GM21528 (cell line): ENCODE results near the gene NAGK.
"Not testable (repeated sequence)": the region's sequence is repeated elsewhere in the genome, so short reads cannot be mapped to it uniquely, and the experiment has no call there.

Experiments used
- ATAC-seq: cut with Tn5 transposase; IDR thresholded peaks from one replicate; pipeline ENCODE4 v1.9.1; 2021; ENCODE audit warnings: mild to moderate bottlenecking, moderate library complexity; ENCODE audit not compliant: unreplicated experiment, low FRiP score

Gene NAGK

DNA sequence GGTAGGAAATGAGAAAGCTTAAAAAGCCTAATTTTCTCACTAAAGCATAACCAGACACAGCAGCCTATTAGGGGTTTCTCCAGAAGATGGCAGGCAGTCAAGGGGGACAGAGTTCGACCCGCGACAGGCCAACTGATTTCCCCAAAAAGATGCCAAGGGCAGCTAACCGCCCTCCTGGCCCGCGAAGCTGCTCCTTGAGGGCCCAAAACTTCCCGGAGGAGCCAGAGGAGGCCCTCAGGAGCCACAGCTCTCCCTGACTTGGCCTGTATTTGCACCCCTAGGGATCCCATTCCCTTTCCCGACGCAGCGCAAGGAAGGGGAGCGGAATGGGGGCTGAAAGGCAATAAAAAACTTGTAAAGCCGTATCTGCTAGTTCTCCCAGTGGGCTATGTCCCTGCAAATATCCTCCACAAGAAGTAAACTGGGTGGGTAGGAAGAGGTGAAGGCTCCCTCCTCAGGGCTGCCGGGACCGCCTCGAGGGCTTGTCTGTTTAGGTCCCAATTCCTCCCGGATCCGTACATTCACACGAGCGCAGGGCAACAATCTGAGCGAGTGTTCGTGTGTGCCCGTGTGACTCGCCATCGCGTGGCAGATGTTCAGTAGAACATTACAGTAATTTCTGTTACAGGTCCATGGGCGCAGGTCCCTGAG lies 756 bp upstream of the NAGK start:
- peak; percentile 5 for ATAC-seq

DNA sequence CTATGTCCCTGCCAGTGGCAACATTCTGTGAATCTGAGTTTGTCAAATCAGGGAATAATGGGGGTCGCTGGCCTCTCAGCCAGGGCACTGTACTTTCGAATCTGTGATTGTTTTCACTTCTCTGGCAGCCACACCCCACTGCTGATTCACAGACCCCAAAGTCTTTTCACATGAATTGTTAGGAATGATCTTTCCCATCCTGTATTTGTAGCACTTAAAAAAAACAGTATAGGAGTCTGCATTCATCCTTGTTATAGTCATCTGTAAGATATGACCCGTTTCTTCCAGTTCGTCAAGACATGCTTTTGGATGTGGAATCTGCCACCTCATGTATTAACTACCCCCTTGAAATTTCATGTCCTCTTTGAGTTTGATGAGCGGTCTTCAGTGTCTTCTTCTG lies 928 bp downstream of the NAGK start:
- ATAC-seq: no peak

DNA sequence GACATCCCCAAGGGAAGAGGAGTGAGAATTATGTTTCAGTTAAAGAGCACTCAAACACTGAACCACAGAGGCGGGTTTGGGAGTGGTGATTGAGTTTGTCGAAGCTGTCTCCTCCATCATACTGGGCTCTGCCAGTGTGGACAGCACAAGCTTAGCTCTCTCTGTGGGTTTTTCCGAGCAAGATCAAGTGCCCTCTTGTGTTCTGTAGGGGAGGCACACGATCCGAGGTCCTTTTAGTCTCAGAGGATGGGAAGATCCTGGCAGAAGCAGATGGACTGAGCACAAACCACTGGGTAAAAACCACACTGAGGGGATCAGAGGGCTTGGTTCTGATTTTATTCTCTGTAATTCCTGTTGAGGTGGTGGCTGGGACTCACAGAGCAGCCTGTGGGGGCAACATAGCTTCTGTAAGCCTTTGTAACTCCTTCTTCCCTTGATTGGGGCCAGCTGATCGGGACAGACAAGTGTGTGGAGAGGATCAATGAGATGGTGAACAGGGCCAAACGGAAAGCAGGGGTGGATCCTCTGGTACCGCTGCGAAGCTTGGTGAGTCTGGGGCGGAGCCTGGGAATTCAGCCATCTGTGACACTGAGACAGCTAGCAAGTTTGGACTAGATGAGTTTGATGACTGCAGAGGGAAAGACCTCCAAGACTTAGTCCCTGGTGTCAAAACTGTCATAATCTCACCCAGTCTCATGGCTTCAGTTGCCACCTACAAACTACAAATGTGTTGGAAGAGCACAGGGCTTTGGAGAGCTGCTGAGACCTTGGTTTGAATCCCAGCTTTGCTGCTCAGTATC lies 2.0 kb downstream of the NAGK start:
- ATAC-seq: no peak

DNA sequence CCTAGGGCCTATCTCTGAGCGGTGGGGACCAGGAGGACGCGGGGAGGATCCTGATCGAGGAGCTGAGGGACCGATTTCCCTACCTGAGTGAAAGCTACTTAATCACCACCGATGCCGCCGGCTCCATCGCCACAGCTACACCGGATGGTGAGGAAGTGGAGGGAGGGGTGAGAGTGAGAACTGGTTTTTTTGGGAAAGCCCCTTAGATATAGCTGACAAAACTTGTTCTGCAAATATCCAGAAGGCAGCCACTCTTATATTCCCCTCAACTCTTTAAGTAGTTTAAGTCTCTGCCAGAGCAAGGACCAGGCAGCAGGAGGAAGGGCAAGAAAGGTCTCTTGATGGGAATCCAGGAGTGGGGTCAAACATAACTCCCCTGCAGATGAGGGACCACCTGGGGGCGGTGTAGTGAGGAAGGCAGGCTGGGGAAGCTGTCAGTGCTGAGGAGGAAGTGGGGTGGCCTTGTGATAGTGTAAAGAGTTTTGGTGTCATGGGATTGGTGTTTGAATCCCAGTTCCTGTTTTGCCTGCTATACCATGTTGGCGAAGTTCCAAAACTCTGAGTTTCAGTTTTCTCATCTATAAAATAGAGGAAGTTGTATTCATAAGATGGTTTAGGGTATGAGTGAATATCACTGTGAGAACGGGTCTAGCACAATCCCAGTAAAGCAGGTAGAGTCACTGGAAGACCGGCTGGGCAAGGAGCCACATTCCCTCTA lies 3.4 kb downstream of the NAGK start:
- peak; percentile 31 for ATAC-seq

DNA sequence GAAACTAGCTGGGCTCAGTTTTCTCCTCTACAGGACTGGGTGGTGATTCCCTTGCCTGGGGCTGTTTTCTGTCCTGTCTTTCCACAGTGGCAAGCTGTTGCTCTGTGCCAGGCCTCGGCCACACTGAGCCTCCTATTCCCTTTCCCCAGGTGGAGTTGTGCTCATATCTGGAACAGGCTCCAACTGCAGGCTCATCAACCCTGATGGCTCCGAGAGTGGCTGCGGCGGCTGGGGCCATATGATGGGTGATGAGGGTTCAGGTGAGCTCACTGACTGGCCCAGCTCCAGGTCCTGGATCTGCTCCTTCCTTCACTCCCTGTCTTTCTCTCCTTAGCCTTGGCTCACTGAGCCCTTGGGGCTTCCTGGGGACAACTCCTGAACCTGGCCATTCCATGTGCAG lies 4.0 kb downstream of the NAGK start:
- ATAC-seq: no peak

DNA sequence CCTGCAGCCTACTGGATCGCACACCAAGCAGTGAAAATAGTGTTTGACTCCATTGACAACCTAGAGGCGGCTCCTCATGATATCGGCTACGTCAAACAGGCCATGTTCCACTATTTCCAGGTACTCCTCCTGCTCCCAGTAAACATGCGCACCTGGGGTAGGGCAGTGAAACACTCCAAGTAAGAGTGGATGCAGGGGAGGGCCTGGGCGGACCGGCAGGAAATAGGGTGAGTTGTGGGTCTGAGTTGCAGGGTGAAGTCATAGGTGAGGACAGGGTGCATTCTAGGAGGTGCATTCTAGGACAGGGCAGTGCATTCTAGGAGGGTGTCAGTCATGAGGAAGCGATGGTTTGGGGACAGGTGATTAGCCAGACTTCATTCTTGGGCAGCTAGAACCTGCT lies 5.0 kb downstream of the NAGK start:
- ATAC-seq: no peak

DNA sequence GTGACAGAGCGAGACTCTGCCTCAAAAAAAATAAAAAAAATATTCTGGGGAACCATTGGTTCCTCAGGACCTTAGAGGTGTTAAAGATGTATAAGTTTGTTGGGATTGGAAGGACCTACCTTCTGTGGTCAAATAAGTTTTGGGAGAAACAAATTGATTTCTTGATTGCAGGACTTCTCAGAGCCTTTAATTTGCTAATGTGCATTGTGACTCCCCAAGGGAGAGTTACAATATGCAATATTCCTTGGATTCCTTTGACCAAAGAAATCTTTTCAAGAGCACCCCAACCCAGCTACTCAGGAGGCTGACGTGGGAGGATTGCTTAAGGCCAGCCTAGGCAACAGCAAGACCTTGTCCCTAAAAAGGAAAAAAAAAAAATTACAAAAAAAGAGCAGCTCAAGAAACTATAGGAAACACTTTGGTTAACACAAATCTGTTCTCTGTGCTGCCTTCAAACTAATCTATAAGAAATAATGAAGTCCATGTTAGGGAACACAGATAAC lies 6.5 kb downstream of the NAGK start:
- no peak for ATAC-seq

DNA sequence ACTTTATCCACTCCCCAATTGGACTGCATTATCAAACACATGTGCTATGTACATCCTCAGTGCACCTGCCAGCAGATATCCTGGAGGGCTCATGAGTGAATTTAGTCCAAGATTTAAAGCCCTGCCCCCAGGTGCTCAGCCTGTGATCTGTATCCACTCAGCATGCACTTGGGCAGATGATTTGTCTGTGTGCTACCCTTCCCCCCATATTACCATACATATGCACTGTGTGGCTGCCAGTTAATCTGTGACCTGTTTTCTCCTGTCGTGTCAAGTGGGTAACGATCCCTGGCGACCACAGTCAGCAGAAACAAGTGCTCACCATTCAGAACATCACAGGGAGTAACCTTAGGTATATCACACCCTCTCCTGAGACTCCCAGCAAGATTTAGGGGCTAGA lies 10.2 kb downstream of the NAGK start:
- ATAC-seq: no peak

DNA sequence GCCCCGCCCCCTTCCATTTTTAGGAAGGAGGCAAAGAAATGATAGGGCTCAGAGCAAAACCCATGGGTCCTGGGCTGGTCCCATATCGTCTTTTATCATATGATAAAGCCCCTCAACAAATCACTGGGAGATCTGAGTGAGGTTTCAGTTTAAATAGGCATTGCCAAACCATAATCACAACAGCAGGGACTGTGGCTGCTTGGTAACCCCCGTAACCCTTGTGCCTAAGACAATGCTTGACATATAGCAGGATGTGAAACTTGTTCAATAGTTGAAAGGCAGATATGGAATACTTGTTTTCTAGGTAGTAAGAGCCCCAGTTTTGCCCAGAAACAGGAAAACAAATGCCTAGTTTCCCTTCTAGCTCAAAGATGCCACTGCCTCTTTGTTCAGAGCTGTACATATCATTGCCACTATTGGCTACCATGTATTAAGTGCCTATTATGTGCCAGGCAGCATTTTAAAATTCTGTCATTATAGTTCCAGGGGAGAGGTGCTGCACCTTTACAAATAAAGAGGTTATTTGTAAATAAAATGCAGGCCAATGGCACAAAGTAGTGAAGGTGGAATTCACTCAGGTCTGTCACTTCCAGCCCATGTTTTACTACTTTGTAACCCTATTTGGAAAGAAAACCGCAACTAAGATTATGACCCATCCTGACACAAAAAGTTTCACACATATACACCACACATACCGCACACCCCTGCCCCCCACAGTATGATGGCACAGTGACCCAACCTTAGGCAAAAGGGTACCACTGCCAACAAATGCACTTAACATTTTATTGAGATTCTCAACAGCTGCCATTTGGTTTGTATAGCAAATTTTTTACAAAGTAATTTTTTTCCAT lies 14.2 kb downstream of the NAGK start:
- no peak for ATAC-seq

DNA sequence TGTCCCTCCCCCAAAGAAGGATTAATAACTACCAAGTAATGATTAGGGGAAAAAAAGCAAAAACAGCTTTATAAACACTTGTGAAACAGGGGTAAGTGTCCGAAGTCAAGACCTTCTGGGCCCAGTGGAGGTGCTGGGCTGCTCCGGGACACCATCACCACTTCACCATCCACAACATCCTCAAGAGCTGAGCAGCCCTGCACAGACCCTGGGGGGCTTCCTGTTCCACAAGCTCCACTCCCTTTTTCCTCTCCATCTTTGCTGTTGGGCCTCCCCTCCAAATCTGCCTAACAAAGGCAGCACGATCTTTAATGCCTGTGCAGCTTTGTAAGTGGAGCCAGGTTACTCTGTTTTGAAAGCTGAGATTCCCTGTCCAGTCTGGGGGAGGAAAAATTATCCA lies 14.8 kb downstream of the NAGK start:
- not testable (repeated sequence) for ATAC-seq

DNA sequence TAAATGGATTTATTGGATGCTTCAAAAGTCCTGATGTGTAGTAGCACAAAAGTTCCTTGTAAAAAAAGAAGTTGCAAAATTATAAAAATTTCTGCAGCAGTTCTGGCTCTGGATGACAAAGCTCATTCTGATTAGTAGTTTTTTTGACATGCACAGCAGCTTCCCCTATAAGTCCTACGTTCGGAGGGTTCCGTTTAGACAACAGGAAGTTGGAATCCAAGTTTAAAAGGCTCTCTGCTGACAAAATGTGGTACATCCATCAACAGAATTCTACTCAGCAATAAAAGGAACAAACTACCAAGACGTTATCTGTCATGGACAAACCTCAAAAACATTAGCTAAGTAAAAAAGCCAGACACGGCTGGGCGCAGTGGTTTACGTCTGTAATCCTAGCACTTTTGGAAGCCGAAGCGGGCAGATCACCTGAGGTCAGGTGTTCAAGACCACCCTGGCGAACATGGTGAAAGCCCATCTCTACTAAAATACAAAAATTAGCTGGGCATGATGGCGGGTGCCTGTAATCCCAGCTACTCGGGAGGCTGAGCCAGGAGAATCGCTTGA lies 15.4 kb downstream of the NAGK start:
- ATAC-seq: not testable (repeated sequence)

DNA sequence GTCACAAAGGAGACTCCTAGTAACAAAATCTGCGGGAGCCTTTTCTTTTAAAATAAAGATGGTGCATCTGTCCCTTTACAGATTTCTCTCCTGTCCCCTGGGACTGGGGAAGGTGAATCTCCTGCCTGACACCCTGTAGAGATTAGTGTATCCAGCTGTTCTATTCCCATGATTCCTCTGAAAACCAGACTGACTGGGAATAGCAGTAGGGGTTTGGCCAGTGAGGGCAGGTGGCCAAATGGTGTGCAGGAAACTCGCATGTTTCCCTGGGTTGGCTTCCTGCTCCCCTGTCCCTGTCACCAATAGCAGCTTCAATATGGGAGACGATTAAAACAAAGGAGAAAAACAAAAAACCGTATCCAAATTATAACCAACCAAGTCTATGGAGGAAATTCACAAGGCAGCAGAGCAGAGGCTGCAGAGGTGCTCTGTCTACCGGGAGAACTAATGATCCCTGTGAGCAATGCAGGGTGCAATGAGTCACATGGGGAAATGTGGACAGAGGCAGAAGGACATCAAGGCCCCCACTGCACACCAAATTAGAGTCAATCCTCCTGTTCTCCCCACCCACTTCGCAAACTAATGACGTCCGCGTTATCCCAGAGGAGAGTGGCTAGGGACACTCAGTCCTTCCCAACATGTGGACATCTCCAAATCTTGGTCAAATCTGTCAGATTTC lies 17.0 kb downstream of the NAGK start:
- ATAC-seq: not testable (repeated sequence)

DNA sequence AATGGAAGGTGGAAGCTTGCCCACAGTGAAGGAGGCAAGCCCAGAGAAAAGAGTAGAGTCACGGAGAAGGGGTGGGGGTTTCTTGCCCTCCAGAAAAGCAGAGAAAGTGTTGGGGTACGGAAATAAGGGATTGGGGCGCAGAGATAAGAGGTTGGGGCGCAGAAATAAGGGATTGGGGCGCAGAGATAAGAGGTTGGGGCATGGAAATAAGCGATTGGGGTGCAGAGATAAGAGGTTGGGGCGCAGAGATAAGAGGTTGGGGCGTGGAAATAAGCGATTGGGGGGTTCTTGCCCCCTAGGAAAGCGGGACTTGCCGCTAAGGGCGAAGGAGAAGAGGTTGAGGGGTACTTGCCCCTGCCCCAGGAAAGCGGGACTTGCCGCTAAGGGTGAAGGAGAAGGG lies 21.0 kb downstream of the NAGK start:
- not testable (repeated sequence) for ATAC-seq

DNA sequence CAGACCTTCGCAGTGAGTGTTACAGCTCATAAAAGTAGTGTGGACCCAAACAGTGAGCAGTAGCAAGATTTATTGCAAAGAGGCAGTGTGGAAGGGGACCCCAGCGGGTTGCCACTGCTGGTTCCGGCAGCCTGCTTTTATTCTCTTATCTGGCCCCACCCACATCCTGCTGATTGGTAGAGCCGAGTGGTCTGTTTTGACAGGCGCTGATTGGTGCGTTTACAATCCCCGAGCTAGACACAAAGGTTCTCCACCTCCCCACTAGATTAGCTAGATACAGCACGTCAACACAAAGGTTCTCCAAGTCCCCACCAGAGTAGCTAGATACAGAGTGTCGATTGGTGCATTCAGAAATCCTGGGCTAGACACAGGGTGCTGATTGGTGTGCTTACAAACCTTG lies 23.4 kb downstream of the NAGK start:
- not testable (repeated sequence) for ATAC-seq

DNA sequence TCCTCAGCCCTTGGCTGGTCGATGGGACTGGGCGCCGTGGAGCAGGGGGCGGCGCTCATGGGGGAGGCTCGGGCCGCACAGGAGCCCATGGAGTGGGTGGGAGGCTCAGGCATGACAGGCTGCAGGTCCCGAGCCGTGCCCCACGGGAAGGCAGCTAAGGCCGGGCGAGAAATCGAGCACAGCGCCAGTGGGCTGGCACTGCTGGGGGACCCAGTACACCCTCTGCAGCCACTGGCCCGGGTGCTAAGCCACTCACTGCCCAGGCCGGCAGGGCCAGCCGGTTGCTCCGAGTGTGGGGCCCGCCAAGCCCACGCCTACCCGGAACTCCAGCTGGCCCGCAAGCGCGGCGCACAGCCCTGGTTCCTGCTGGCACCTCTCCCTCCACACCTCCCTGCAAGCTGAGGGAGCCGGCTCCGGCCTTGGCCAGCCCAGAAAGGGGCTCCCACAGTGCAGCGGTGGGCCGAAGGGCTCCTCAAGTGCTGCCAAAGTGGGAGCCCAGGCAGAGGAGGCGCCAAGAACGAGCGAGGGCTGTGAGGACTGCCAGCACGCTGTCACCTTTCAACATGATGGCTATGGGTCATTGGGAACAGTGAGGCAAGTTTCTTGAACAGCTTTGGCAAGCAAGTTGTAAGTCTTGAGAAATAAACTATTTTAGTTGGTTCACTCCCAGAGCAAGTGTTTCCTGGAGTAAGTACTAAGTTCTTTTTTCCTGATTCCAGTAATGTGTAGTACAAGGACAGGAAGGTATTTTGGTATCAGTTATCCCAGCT lies 24.2 kb downstream of the NAGK start:
- ATAC-seq: not testable (repeated sequence)

DNA sequence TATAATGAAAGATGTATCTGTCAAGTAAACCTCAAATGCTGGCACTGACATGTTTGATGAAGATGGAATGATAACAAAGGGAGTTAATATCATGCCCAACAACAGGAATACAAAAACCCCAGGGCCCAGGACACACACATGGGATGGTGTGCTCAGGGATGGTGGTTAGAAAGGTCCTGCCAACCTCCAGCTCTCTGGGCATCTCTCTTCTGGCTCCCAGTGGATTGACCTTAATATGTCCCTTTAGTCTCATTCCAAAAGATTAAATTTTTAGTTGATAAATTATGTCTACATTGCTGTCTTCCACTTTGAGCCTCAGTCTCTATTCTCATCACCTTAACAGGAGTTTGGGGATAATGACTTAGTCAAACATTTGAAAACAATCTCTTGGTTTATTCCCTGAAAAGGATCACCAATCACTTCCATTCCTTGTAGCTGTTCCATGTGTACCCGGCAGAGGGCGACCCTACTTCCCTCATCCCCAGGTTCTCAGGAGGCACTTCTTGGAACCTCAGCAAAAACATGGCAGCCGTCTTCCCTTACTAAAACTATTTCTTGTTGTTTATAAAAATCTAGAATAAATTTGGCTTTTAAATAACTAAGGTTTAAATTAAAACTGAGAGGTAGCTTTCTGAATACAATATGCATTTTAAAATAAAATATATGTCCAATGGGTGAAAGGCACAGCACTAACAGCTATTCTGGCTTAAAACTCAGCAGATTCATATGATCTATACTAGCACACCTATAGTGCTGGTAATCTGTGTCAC lies 31.9 kb downstream of the NAGK start:
- no peak for ATAC-seq

DNA sequence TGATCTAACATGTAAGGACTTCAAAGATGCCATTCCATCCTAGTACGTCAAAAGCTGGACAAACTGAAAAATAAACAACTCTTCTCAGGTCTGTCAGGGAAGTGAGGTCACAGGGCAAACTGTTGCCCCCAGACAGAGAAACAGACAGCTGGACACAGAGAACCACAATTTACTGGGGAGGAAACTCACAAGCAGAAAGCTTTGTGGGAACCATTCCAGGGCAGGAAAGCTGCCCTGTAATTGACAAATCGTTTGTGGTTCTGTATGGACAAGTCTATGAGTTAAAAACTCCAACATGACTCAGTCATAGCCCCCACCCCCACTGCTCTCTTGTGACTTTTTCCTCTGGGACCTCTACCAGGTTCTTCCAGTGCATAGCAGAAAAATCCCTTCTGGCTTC lies 33.2 kb downstream of the NAGK start:
- ATAC-seq: no peak
